ENCODE results near the gene OR3A1.
"Not testable (repeated sequence)": the region's sequence is repeated elsewhere in the genome, so short reads cannot be mapped to it uniquely, and the experiment has no call there.

Gene OR3A1

GRCh38 chr17:3298260-3298659, at the start of gene OR3A1:
TSS of gene OR3A1 (minus strand) at chr17:3298360. CDS start at chr17:3292582, 5,778 bp downstream.
- H3K27me3 Mint-ChIP-seq, result peaks cover 10% of the 10 kb centered on the region

GRCh38 chr17:3342782-3343181, 44.6 kb upstream of the OR3A1 start:
- H3K9me3 Mint-ChIP-seq, result peaks cover 12% of the 10 kb centered on the region
- H3K27ac Mint-ChIP-seq, H3K4me3 Mint-ChIP-seq, H3K36me3 Mint-ChIP-seq, H3K4me1 Mint-ChIP-seq: not testable (repeated sequence)
- H3K27me3 Mint-ChIP-seq, result peaks cover 16% of the 10 kb centered on the region

More at GRCh38 chr17:3298260-3298659, at the start of gene OR3A1:
- Mint-ChIP-seq H3K36me3 (no peaks in the 10 kb centered on the region), H3K27ac (peak within 1 kb of the TSS; percentile 1), H3K4me1 (no peaks in the 10 kb centered on the region), H3K4me3 (no peak within 1 kb of the TSS), H3K9me3 (no peaks in the 10 kb centered on the region)

GRCh38 chr17:3335876-3336275, 37.7 kb upstream of the OR3A1 start:
- H3K27ac Mint-ChIP-seq, result no peak overlapping the region
- no peaks in the 10 kb centered on the region for H3K4me1 Mint-ChIP-seq
- peaks cover 7% of the 10 kb centered on the region for H3K36me3 Mint-ChIP-seq
- peaks cover 15% of the 10 kb centered on the region for H3K9me3 Mint-ChIP-seq
- peaks cover 17% of the 10 kb centered on the region for H3K27me3 Mint-ChIP-seq
- no peak overlapping the region for H3K4me3 Mint-ChIP-seq

- Mint-ChIP-seq H3K4me3 (no peak overlapping the region), H3K36me3 (peaks cover 3% of the 10 kb centered on the region), H3K4me1 (no peaks in the 10 kb centered on the region), H3K27ac (no peak overlapping the region), H3K27me3 (no peaks in the 10 kb centered on the region), H3K9me3 (no peaks in the 10 kb centered on the region)
Measured at GRCh38 chr17:3318336-3318735, 20.2 kb upstream of the OR3A1 start.

- Mint-ChIP-seq H3K4me3 (no peak overlapping the region), H3K4me1 (no peaks in the 10 kb centered on the region), H3K9me3 (no peaks in the 10 kb centered on the region), H3K36me3 (no peaks in the 10 kb centered on the region), H3K27ac (no peak overlapping the region), H3K27me3 (no peaks in the 10 kb centered on the region)
Measured at GRCh38 chr17:3316836-3317235, 18.7 kb upstream of the OR3A1 start.

GRCh38 chr17:3308603-3309002, 10.4 kb upstream of the OR3A1 start:
- no peak overlapping the region for H3K27ac Mint-ChIP-seq
- no peak overlapping the region for H3K4me3 Mint-ChIP-seq
- peaks cover 2% of the 10 kb centered on the region for H3K27me3 Mint-ChIP-seq
- no peaks in the 10 kb centered on the region for H3K9me3 Mint-ChIP-seq
- no peaks in the 10 kb centered on the region for H3K4me1 Mint-ChIP-seq
- no peaks in the 10 kb centered on the region for H3K36me3 Mint-ChIP-seq

- Mint-ChIP-seq H3K4me3 (no peak overlapping the region), H3K27ac (no peak overlapping the region), H3K36me3 (no peaks in the 10 kb centered on the region), H3K4me1 (no peaks in the 10 kb centered on the region), H3K27me3 (peaks cover 16% of the 10 kb centered on the region), H3K9me3 (no peaks in the 10 kb centered on the region)
Measured at GRCh38 chr17:3295632-3296031, 2.5 kb downstream of the OR3A1 start.

- peaks cover 19% of the 10 kb centered on the region for H3K27me3 Mint-ChIP-seq
- not testable (repeated sequence) for H3K4me3 Mint-ChIP-seq, H3K4me1 Mint-ChIP-seq, H3K9me3 Mint-ChIP-seq, H3K36me3 Mint-ChIP-seq, H3K27ac Mint-ChIP-seq
Measured at GRCh38 chr17:3293548-3293947, 4.6 kb downstream of the OR3A1 start.

GRCh38 chr17:3282901-3283300, 15.3 kb downstream of the OR3A1 start:
- peaks cover 8% of the 10 kb centered on the region for H3K9me3 Mint-ChIP-seq
- H3K27ac Mint-ChIP-seq, result no peak overlapping the region
- no peak overlapping the region for H3K4me3 Mint-ChIP-seq
- no peaks in the 10 kb centered on the region for H3K4me1 Mint-ChIP-seq
- H3K36me3 Mint-ChIP-seq, result no peaks in the 10 kb centered on the region
- H3K27me3 Mint-ChIP-seq, result peaks cover 8% of the 10 kb centered on the region

- H3K9me3 Mint-ChIP-seq, result peaks cover 11% of the 10 kb centered on the region
- H3K27me3 Mint-ChIP-seq, result no peaks in the 10 kb centered on the region
- H3K36me3 Mint-ChIP-seq, result peaks cover 5% of the 10 kb centered on the region
- no peak overlapping the region for H3K4me3 Mint-ChIP-seq
- H3K4me1 Mint-ChIP-seq, result no peaks in the 10 kb centered on the region
- no peak overlapping the region for H3K27ac Mint-ChIP-seq
Measured at GRCh38 chr17:3276126-3276525, 22.0 kb downstream of the OR3A1 start.

- peaks cover 5% of the 10 kb centered on the region for H3K36me3 Mint-ChIP-seq
- H3K27me3 Mint-ChIP-seq, result peaks cover 5% of the 10 kb centered on the region
- H3K4me3 Mint-ChIP-seq, result no peak overlapping the region
- H3K27ac Mint-ChIP-seq, result no peak overlapping the region
- H3K4me1 Mint-ChIP-seq, result no peaks in the 10 kb centered on the region
- H3K9me3 Mint-ChIP-seq, result peaks cover 18% of the 10 kb centered on the region
Measured at GRCh38 chr17:3271072-3271848, 26.9 kb downstream of the OR3A1 start.

GRCh38 chr17:3260600-3260999, 37.6 kb downstream of the OR3A1 start:
- Mint-ChIP-seq H3K9me3 (no peaks in the 10 kb centered on the region), H3K27me3 (no peaks in the 10 kb centered on the region), H3K36me3 (no peaks in the 10 kb centered on the region), H3K27ac (no peak overlapping the region), H3K4me1 (no peaks in the 10 kb centered on the region), H3K4me3 (no peak overlapping the region)

GRCh38 chr17:3260163-3260562, 38.0 kb downstream of the OR3A1 start:
- H3K4me1 Mint-ChIP-seq, result no peaks in the 10 kb centered on the region
- H3K4me3 Mint-ChIP-seq, result no peak overlapping the region
- H3K36me3 Mint-ChIP-seq, result no peaks in the 10 kb centered on the region
- H3K27ac Mint-ChIP-seq, result no peak overlapping the region
- H3K9me3 Mint-ChIP-seq, result no peaks in the 10 kb centered on the region
- no peaks in the 10 kb centered on the region for H3K27me3 Mint-ChIP-seq

- Mint-ChIP-seq H3K4me1 (no peaks in the 10 kb centered on the region), H3K27me3 (peaks cover 5% of the 10 kb centered on the region), H3K27ac (no peak overlapping the region), H3K9me3 (peaks cover 9% of the 10 kb centered on the region), H3K36me3 (no peaks in the 10 kb centered on the region), H3K4me3 (no peak overlapping the region)
Measured at GRCh38 chr17:3256575-3256974, 41.6 kb downstream of the OR3A1 start.

GRCh38 chr17:3249013-3249412, 49.1 kb downstream of the OR3A1 start:
- H3K36me3 Mint-ChIP-seq, H3K27me3 Mint-ChIP-seq, H3K27ac Mint-ChIP-seq, H3K9me3 Mint-ChIP-seq, H3K4me3 Mint-ChIP-seq, H3K4me1 Mint-ChIP-seq: not testable (repeated sequence)

- H3K4me1 Mint-ChIP-seq, H3K36me3 Mint-ChIP-seq, H3K4me3 Mint-ChIP-seq, H3K9me3 Mint-ChIP-seq, H3K27ac Mint-ChIP-seq, H3K27me3 Mint-ChIP-seq: not testable (repeated sequence)
Measured at GRCh38 chr17:3244841-3245240, 53.3 kb downstream of the OR3A1 start.

- H3K36me3 Mint-ChIP-seq, H3K27me3 Mint-ChIP-seq, H3K9me3 Mint-ChIP-seq, H3K4me3 Mint-ChIP-seq, H3K27ac Mint-ChIP-seq, H3K4me1 Mint-ChIP-seq: not testable (repeated sequence)
Measured at GRCh38 chr17:3241044-3241443, 57.1 kb downstream of the OR3A1 start.

Measured in activated naive CD4-positive, alpha-beta T cell treated with anti-CD3 and anti-CD28 coated beads, Interleukin-2, amount 50 U/mL, for 24 hours (primary cell).